GM18858 (cell line): ENCODE results near the gene HES2.
"Not testable (repeated sequence)": the region's sequence is repeated elsewhere in the genome, so short reads cannot be mapped to it uniquely, and the experiment has no call there.

Source experiments
- ATAC-seq: cut with Tn5 transposase; IDR thresholded peaks from one replicate; pipeline ENCODE4 v1.9.1; 2021; ENCODE audit not compliant: unreplicated experiment

Gene HES2

DNA sequence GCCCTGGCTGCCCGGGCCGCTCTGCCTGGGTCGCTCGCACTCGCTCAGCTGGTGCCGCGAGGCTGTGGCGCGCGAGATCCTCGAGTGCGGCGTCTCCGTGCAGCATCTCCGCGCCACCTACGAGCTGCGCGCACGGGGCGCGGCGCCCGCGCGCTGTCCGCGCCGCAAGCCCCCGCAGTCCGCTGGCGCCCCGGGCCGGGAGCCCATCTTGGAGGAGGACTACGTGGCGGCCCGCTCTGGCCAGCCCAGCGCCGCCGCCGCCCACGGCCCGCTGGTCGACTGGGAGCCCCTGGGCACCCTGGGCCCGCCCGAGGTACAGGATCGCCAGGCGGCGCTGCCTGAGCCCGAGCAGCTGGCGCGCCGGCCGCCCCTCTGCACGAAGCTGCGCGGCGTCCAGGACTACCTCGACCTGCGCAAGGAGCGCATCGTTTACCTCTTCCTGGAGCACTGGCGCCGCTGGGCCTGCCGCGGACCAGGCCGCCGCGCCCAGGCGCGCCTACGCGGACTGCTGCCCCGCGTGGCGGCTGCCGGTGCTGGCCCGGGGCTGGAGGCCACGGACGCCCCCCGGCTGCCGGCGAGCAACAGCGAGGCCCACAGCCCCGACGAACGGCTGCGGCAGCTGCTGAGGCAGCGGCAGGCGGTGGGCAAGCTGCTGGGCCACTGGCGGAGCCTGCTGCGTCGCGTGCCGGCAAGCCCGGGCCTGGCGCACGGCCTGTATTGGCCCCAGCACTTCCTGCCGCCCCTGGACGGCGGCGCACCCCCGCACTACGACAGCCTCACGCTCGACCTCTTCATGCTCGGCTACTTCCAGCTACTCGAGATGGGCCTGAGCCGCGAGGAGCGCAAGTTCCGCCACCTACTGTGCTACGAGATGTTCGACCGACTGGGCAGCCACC, 35.4 kb upstream of the HES2 start:
- no peak for ATAC-seq

DNA sequence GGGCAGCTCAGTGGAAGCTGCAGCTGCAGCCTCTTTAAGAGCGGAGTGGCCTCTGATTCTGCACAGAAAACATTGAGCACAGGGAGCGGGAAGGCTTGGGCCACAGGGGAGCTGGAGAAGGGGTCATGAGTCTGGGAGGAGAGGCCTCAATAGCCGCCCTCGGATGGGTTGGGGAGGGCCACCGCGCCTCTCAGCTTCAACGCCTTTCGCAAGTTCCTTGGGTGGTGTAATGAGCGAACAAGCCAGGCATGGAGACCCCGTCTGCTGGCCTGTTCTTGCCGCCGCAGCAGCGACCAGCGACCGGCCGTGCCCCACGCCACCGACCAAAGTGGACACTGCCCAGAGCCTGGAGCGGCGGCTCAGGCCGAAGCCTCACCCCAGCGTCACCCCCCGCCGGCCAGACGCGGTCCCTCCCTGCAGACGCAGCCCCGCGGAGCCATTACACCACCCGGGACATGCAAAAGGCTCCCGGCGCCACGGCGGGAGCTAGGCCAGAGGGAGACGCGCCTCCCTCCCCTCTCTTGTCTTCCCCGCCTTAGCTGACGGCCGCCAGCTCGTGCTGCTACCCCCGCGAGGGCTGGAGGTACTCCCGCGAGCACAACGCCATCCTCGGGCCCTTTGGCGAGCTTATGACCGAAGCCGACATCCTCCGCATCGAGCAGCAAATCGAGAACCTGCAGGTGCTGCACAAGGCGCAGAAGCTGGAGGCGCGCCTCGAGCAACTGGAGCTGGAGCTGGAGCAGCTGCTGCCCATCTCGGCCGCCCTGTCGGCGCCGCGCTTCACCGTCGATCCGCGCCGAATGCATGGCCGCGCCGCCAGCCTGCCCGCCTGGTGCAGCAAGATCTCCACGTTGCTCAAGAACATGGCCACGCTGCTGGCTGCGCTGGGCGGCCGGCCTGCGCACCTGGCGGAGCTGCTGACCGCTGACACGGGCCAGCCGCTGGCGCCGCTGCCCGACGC, 34.5 kb upstream of the HES2 start:
- not testable (repeated sequence) for ATAC-seq

DNA sequence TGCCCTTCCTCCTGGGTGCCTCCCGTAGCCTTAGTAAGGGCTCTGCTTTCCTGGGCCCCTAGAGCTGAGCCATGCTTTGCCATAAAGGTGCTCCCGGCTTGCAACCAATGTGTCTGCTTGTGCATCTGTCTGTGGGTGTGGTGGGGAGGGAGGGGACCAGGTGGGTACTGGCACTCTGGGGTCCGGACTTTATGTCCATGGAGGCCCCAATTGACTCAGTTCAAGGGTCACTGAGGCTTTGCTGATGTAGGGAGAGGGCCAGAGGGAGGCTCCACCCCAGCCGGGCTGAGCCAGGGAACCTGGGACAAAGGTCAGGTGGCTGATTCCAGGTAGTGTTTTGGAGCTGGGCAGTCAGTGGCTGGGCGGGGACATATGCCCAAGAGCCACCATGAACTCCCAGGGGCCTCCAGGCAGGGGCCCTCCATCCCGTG, 31.2 kb upstream of the HES2 start:
- no peak for ATAC-seq

DNA sequence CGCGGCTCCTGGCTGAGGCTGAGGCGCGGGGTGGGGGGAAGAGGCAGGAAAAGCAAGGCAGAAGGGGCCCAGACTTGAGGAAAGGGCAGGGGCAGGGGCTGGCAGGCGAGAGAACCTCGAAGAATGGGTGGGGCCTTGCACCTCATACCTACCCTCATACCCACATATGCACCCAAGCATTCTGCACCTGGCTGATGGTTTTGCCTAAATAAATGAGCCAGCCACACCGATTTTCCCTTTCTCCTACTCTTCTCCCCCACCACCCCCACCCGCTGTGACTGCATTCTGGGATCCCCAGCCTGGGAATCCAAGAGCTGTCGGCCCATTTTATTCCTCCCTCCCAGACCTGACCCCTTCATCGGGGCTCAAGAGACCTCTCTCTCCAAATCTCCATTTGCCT, 30.8 kb upstream of the HES2 start:
- not testable (repeated sequence) for ATAC-seq

DNA sequence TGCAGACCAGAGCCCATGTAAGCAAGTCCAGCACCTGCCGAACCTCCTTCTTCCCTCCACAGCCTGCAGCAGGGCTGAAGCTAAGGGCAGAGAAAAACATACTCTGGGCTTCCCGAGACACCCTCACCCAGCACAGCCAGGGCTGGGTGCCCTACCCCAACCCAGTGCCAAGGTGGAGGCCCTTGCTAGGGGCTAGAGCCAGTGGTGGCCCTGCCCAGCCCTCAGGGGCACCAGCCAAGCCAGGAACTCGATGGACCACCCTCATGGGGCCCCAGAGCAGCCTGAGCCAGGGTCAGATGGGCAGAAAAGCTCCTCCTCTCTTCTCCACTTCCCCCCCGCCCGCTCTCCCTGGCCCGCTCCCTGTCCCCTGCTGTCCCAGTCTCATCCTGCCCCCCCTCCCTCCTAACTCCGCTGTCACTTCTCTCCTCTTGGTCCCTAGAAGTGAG, 30.3 kb upstream of the HES2 start:
- ATAC-seq, result no peak

DNA sequence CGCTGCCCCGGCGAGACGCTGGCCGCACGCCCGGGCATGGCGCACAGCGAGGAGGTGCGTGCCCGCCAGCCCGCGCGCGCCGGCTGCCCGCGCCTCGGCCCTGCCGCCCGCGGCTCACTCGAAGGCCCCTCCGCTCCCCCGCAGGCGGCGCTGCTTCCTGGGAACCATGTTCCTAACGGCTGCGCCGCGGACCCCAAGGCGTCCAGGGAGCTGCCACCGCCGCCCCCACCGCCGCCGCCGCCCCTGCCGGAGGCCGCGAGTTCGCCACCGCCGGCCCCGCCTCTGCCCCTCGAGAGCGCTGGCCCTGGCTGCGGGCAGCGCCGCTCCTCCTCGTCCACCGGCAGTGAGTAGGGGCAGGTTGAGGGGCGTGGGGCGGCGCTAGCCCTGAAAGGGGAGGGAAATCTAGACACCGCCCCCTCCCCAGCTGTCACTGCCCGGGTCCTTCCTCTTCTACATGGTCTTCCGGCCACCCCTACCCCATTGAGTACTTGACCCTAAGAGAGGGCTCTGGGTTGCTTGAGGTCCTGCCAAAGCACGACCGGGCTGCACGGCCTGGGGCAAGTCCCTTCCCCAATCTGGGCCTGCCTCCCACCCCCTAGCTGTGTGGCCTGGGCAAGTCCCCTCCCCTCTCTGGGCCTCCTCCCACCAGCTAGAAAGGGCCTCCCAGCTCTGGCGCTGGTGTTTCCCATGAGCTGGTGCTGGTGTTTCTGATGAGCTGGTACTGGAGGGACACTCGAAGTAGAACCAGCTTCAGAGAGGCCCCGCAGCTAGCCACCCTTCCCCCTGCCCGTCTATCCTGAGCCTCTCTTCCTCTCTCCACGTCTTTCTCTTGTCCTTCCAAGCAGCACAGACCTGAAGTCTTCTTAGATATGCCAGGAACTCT, 29.3 kb upstream of the HES2 start:
- no peak for ATAC-seq

DNA sequence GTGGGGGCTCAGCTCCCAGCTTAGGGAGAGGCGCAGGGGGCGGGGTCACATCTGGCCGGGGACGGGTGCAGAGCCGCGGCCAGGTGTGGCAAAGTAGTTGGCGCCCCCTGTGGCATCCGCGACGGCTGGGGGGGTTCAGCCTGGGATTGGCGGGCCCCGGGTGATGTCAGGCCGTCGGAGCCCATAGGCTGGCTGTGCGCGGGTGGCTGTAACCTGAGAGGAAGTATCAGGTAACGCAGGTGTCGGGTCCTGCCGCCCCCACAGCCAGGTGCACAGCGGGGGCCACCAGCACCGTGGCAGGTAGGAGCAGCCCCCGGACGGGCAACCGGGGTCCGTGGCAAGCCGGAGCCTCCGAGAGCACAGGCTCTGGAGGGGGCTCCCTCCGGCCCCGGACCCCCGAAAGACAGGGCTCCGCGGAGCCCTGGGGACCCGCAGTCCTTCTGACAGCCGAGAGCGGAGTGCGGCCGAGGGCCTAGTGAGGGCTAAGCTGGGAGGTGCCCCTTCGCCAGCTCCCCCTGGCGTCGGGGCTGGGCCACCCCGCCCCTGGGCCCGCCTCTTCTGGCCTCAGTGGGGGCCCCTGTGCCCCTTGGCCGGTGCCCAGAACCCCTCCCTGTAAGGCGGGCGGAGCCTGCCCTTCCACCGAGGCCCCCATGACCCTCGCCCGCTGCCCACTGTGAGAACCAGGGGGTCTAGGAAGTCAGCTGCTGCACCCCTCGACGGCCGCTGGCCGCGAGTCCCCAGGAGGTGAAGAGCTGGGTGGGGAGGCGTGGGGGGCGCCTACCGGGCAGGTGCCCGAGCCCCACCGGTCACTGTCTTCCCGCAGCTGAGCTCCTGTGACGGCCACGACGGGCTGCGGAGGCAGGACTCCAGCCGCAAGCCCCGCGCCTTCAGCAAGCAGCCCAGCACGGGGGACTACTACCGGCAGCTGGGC, 28.4 kb upstream of the HES2 start:
- ATAC-seq, result no peak

DNA sequence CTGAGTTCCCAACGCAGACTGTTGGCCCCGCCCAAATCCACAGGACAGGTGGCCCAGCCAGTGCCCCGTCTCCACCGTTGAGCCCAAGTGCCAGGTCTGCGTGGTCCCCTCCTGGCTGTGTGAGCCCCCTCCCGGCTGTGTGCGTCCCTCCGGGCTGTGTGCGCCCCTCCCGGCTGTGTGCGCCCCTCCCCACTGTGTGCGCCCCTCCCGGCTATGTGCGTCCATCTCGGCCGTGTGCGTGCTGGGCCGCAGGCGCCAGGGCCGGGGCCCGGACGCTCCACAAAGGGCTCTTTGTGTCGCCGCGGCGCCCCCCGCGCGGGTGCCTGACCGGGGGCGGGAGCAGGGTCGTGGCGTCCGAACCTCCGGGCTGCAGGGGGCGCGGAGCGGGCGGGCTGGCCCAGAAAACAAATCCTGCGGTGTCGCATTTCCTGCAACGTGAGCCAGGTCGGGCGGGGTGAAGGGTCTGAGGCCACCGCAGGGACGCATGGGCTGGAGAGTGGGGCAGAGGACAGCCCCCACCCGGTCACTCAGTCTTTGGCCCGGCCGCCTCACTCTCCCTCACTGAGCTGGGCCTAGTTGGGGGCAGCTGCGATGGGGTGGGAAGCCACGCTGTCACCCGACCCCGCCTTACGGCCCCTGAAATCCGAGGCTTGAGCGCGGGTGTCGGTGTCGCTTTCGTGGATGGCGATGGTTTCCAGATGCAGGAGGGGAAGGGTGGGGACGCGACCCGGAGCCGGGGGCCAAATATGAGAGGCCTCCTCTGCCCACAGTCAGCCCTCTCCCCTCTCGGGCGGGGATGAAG, 27.5 kb upstream of the HES2 start:
- ATAC-seq, result no peak

DNA sequence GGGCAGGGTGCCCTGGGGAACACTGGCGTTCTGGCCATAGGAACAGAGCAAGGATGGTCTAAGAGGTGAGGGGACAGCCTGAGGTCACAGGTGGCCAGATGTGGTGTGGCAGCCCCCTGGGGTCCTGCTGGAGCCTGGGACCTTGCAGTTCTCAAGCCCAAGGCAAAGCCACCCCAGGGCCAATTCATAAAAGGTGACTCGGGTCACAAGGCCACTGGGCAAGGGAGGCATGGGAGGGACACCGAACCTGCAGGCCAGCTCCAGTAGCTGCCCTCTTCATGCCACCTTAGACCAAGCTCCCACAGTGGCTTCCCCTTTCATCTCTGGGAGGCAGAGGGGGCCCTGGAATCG, 26.9 kb upstream of the HES2 start:
- ATAC-seq, result no peak

DNA sequence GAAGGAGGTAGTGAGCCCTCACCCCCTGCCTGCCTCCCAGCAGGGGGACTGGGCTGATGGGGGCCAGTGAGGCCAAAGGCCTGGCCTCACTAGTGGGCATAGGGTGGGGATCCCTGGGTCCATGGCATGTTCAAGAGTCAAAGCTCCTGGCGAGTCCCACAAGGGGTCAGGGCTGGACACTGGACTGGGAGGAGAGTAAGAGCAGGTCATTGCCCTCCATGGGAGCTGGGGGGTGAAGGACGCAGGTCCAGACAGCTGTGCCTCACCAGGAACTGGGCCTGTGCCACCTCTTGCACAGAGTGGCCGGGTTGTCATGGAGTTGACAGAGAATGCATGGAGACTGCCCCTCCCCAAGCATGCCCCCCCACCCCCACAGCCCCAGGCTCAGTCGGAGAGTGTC, 26.2 kb upstream of the HES2 start:
- not testable (repeated sequence) for ATAC-seq

DNA sequence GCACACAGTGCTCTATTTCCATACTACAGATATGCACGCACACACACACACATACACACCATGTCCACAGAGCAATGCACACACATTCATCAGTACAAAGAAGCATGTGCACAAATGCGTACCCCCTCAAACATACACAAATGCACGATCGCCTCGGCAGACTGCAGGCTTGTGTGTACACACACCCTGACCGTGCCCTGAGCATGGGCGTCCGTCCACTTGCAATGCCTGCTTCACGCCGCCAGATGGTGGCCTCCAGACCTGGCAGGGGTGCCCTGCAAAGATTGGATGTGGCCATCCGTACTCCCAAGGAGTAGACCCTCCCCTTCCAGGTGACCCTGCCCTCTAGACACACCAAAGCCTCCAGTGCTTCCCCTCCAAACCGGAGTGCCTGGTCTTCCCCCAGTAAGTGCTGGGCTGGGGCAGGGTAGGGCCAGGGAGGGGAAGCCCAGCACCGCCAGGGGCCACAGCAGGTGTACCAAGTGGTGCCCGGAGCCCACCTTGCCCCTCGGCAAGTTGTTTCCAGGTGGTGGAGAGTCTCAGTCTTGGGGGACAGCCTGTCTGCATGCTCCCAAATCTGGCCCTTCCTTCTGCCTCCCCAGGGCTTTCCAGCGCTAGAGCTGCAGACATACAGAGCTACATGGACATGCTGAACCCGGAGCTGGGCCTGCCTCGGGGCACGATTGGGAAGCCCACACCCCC, 25.5 kb upstream of the HES2 start:
- no peak for ATAC-seq

DNA sequence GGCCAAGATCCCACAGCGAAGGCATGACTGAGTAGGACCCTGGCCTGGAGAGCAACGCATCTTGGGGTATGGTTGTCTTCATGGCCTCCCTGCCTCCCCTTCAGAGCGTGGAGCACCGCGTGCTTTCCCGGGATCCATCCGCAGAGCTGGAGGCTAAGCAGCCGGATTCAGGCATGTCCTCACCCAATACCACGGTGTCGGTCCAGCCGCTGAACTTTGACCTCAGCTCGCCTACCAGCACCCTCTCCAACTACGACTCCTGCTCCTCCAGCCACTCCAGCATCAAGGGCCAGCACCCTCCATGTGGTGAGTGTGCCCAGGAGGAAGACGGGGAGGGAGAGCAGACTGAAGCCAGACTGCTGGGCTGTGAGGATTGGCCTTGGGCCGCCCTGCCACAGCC, 24.7 kb upstream of the HES2 start:
- no peak for ATAC-seq

DNA sequence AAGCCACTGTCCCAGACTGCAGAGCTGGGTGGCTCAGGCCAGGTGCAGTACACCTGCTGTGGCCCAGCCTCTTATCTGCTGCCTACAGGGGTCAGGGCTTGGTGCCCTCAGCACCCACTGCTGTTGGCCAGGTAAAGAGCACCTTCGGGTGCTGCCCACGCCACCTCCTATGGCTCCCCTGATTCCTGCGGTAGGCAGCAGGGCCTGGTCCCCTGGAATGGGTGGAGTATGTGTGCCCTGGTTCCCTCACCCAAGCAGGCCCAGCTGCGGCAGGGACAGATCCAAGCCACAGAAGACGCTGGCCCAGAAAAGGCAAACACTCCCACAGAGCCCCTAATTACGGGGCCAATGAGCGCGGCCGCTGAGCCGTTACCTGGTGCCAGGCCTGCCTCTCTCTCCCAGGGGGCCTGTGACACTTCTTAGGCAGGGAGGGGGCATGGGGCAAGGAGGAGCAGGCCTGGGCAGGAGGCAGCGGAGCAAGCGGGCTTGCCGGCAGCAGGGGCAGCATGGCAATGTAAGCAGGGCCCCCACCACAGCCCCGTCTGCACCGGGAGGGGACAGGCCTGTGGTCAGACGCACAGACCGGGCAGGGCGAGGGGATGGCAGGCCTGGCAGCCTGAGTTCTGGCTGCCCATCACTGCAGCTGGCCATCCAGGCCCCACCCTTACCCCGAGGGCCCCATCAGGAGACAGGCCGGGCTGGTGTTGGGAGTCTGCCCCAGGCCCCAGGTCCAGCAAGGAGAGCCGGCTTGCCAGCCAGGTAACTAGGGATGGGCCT, 23.8 kb upstream of the HES2 start:
- no peak for ATAC-seq

DNA sequence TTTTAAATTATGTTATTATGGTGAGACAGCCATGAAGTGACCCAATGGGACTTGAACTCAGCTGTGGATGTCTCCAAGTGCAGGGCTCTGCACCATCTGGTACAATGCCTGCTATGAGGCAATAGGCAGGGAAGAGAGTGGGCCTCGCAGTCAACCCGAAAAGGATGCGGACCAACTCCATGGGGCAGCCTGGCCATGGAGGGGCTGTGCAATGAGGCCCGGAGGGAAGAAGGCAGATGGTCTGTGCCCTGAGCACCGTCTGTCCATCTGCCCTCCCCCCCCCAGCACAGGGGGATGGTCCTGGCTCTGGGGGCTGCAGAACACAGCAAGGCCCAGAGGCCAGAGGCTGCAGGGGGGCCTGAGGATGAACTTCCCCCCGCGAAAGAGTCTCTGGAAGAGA, 21.9 kb upstream of the HES2 start:
- no peak for ATAC-seq

DNA sequence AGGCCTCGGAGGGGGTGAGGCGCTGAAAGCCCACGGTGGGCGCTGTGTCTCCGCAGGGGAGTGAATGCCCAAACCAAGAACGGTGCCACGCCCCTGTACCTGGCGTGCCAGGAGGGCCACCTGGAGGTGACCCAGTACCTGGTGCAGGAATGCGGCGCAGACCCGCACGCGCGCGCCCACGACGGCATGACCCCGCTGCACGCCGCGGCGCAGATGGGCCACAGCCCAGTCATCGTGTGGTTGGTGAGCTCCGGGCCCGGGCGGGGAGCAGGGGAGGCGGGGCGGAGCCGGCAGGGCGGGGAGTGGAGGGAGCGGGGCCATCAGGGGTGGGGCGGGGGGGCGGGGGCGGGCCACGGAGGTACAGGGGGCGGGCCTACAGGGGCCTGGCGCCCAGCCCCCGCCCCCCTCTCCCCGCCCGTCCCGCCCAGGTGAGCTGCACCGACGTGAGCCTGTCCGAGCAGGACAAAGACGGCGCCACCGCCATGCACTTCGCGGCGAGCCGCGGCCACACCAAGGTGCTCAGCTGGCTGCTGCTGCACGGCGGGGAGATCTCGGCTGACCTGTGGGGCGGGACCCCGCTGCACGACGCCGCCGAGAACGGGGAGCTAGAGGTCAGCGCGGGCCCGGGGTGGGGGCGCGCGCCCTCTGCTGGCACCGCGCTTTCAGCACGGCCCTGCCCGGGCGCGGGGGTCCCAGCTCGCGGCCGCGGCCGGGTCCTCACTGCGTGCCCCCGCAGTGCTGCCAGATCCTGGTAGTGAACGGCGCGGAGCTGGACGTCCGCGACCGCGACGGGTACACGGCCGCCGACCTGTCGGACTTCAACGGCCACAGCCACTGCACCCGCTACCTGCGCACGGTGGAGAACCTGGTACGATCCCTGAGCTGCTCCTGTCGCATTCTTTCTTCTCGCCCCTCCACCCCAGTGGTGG, 20.7 kb upstream of the HES2 start:
- no peak for ATAC-seq

DNA sequence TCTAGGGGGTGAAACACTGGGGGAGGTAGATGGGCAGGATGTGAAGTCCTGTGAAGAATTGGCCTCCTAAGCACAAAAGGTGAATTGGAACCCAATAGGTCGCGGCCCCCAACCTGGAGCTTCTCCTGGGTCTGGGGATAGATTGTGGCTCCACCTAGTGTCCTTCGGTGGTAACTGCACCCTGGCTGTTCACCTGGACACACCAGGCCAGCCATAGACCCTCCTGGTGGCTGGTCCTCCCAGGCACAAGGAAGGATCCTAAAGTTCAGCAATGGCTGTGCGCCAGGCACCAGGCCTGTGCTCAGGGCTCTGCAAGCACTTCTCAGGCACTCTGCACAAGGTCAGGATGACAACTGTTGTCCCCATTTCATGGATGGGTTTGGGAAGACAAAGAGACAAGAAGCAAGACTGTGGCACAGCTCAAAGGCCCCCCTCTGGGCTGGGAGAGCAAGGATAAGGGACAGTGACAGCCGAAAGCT, 18.4 kb upstream of the HES2 start:
- no peak for ATAC-seq
